ENCODE data around the gene ULK1. TPM values are rescaled to one million over a fixed set of nuclear protein-coding genes. Genes with fewer than 3 reads are reported as not detected.
"Not testable (repeated sequence)": the region's sequence is repeated elsewhere in the genome, so short reads cannot be mapped to it uniquely, and the experiment has no call there.

The ULK1 gene
- total and polyA plus RNA-seq, 10 donors = 9.9 to 60.7 (median 46.7) TPM

GRCh38 chr12:131949431-131950181, 55.2 kb downstream of the ULK1 start, which contains the start of gene EP400:
Gene EP400, plus strand, starts transcription at chr12:131949942. Its CDS starts 10,678 bp downstream, at chr12:131960620.
- peak in 1 of 3 donors; percentile 86 for TF ChIP-seq POLR2A (IDR thresholded peaks at IDR 0.05)
- TF ChIP-seq, protein P1, sequence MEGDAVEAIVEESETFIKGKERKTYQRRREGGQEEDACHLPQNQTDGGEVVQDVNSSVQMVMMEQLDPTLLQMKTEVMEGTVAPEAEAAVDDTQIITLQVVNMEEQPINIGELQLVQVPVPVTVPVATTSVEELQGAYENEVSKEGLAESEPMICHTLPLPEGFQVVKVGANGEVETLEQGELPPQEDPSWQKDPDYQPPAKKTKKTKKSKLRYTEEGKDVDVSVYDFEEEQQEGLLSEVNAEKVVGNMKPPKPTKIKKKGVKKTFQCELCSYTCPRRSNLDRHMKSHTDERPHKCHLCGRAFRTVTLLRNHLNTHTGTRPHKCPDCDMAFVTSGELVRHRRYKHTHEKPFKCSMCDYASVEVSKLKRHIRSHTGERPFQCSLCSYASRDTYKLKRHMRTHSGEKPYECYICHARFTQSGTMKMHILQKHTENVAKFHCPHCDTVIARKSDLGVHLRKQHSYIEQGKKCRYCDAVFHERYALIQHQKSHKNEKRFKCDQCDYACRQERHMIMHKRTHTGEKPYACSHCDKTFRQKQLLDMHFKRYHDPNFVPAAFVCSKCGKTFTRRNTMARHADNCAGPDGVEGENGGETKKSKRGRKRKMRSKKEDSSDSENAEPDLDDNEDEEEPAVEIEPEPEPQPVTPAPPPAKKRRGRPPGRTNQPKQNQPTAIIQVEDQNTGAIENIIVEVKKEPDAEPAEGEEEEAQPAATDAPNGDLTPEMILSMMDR (IDR thresholded peaks at IDR 0.05 in 8 of 11, conservative IDR thresholded peaks at IDR 0.05 in 3 of 11) = peak in 9 of 11 experiments; percentile 7 to 82 (median 72)
- TF ChIP-seq POLR2AphosphoS5 (IDR thresholded peaks at IDR 0.05) = peak; percentile 77 to 88 (median 88)
- DNase-seq = peak; percentile 100

DNA sequence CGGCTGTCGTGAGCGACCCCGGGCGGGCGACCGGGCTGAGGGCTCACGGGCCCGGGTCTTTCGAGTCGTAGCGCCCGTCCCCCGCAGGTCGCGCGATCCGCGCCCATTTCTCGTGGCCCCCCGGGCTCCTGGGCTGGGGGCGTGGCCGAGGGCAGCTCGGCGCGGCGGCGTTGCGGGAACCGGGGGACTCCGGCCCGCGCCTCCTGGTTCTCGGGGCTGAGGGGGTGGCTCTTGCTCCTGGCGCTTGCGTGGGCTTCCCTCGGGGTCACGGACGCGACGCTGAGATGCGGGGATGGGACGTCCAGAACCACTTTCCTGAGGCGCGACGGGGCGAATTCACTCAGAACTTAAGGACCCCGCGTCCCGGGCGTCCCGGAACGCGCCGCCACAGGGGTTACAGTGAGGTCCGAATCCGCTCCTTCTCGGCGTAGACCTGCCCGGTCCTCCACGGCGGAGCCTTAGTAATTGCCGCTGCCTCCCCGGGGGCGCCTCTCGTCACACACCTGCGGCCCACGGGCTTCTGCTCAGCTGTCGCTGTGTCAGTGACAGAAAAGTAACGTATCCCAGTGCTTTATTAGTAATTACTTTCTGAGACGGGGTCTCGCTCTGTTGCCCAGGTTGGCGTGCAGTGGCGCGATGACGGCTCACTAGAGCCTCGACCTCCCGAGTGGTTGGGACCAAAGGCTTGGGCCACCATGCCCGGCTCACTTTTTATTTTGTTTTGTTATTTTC, 55.9 kb downstream of the ULK1 start:
- Histone ChIP-seq H3K4me1 (peaks cover 16 to 73% (median 49%) of the 10 kb centered on the region in 6 donors), H3K9me3 (no peaks in the 10 kb centered on the region), H3K36me3 (no peaks in the 10 kb centered on the region), H3K27ac (peak overlapping the region; percentile 67 to 93 (median 84)), H3K4me3 (peak overlapping the region; percentile 85 to 99 (median 95)), H3K27me3 (replicated peaks in 1 of 7) (no peaks in the 10 kb centered on the region)
- TF ChIP-seq, protein P1 (IDR thresholded peaks at IDR 0.05 in 8 of 11, conservative IDR thresholded peaks at IDR 0.05 in 3 of 11) = no peak
- TF ChIP-seq POLR2AphosphoS5 (IDR thresholded peaks at IDR 0.05) = no peak
- TF ChIP-seq POLR2A (IDR thresholded peaks at IDR 0.05) = no peak
- 1 to 2% (median 2%) methylated on average over 11 to 79 of the region's 79 CpGs for WGBS, 5 donors
- DNase-seq = no peak
- intact Hi-C loops (cut with DNase I; ENCODE audit: low total_unique reads) = no loop called here

More at GRCh38 chr12:131949431-131950181, 55.2 kb downstream of the ULK1 start, which contains the start of gene EP400:
- peaks cover 16 to 66% (median 46%) of the 10 kb centered on the region in 6 donors for H3K4me1 ChIP-seq
- no peaks in the 10 kb centered on the region for H3K9me3 ChIP-seq
- peaks cover 0 to 7% (median 5%) of the 10 kb centered on the region in 6 donors for H3K36me3 ChIP-seq
- peak within 1 kb of the TSS; percentile 67 to 93 (median 84) for H3K27ac ChIP-seq
- no peaks in the 10 kb centered on the region for H3K27me3 ChIP-seq (replicated peaks in 1 of 7)
- intact Hi-C loops (cut with DNase I; ENCODE audit: low total_unique reads) = no loop called here
- WGBS, 5 donors = 1 to 8% (median 3%) methylated on average over 10 to 97 of the region's 97 CpGs
- peak within 1 kb of the TSS; percentile 85 to 99 (median 95) for H3K4me3 ChIP-seq

DNA sequence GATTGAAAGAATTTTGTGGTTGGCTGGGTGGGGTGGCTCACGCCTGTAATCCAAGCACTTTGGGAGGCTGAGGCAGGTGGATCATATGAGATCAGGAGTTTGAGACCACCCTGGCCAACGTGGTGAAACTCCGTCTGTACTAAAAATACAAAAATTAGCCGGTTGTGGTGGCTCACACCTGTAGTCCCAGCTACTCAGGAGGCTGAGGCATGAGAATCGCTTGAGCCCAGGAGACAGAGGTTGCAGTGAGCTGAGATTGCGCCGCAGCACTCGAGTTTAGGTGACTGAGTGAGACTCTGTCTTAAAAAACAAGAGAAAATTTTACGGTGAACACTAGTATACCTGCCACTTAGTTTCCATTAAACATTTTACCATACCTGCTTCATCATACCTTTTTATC, 59.4 kb downstream of the ULK1 start:
- DNase-seq; H3K27ac ChIP-seq; intact Hi-C loops (cut with DNase I; ENCODE audit: low total_unique reads); H3K27me3 ChIP-seq (replicated peaks in 1 of 7); H3K9me3 ChIP-seq; H3K36me3 ChIP-seq; H3K4me3 ChIP-seq: not testable (repeated sequence)
- peaks cover 20 to 92% (median 61%) of the 10 kb centered on the region in 6 donors for H3K4me1 ChIP-seq
- 90 to 96% (median 94%) methylated on average over 9 of the region's 9 CpGs for WGBS, 5 donors

GRCh38 chr12:131954460-131954859, 60.0 kb downstream of the ULK1 start:
- 89 to 98% (median 95%) methylated on average over 13 of the region's 13 CpGs for WGBS, 5 donors
- intact Hi-C loops (cut with DNase I; ENCODE audit: low total_unique reads); H3K4me3 ChIP-seq; DNase-seq; H3K36me3 ChIP-seq; H3K9me3 ChIP-seq; H3K27ac ChIP-seq; H3K27me3 ChIP-seq (replicated peaks in 1 of 7): not testable (repeated sequence)
- H3K4me1 ChIP-seq = peaks cover 21 to 92% (median 60%) of the 10 kb centered on the region in 6 donors

- peaks cover 14 to 86% (median 53%) of the 10 kb centered on the region in 6 donors for H3K4me1 ChIP-seq
- H3K4me3 ChIP-seq = no peak overlapping the region
- 84 to 88% (median 86%) methylated on average over 4 of the region's 4 CpGs for WGBS, 5 donors
- intact Hi-C loops (cut with DNase I; ENCODE audit: low total_unique reads) = no loop called here
- H3K36me3 ChIP-seq = peaks cover 0 to 41% (median 16%) of the 10 kb centered on the region in 6 donors
- TF ChIP-seq POLR2AphosphoS5 (IDR thresholded peaks at IDR 0.05) (no peak), POLR2A (IDR thresholded peaks at IDR 0.05) (no peak)
- TF ChIP-seq, protein P1 (IDR thresholded peaks at IDR 0.05 in 8 of 11, conservative IDR thresholded peaks at IDR 0.05 in 3 of 11) = no peak
- no peak for DNase-seq
- H3K27me3 ChIP-seq (replicated peaks in 1 of 7) = no peaks in the 10 kb centered on the region
- H3K27ac ChIP-seq = peak overlapping the region in 1 of 8 donors; percentile 2
- H3K9me3 ChIP-seq = no peaks in the 10 kb centered on the region
Measured at GRCh38 chr12:131959116-131959515, 64.7 kb downstream of the ULK1 start.

All from spleen (tissue), 11 donors.